H1 (cell line): Measurements from ENCODE around the gene DCTN2. TPM values are rescaled to one million over a fixed set of nuclear protein-coding genes. Genes with fewer than 3 reads are reported as not detected.

ENCODE experiments used
- CTCF ChIA-PET: fragments of 300-600 bp; sonication (Branson Sonifier 250); formaldehyde crosslinking; loops from one replicate; lab custom pipeline; 2021; ENCODE audit not compliant: partially characterized antibody; lab: Charles Lee
- POLR2A ChIA-PET: fragments of 300-600 bp; sonication (Branson Sonifier 250); formaldehyde crosslinking; loops from one replicate; lab custom pipeline; 2021; ENCODE audit warnings: inconsistent platforms; ENCODE audit not compliant: partially characterized antibody; lab: Charles Lee
- DNase-seq, 2 experiments: peaks; one replicate each; pipeline versions ENCODE4 v3.0.0 to v3.0.0-alpha.2; 2010 to 2022; ENCODE audit warnings: low spot score in 2 of 2, low read depth in 1 of 2, mixed read lengths in 1 of 2
- FAIRE-seq: peaks from 2 replicates; lab custom pipeline; 2011; peaks lifted over from hg19 to GRCh38; lab: Jason Lieb, UNC
- H2AFZ ChIP-seq: 2 replicates; pipeline ENCODE4 v1.8.1; 2012; ENCODE audit warnings: low read length, inconsistent platforms
- H2AK5ac ChIP-seq: 2 replicates; pipeline ENCODE4 v1.6.1; 2013; ENCODE audit warnings: low read depth, low read length
- H2BK120ac ChIP-seq: replicated peaks from 2 replicates; pipeline ENCODE3; 2013; ENCODE audit warnings: low read depth, low read length, inconsistent platforms
- H2BK12ac ChIP-seq: 2 replicates; pipeline ENCODE4 v1.6.1; 2013; ENCODE audit warnings: low read depth, low read length
- H2BK15ac ChIP-seq: 2 replicates; pipeline ENCODE4 v1.6.1; 2013; ENCODE audit warnings: low read length
- H2BK20ac ChIP-seq: 2 replicates; pipeline ENCODE4 v1.6.1; 2013; ENCODE audit warnings: low read length
- H2BK5ac ChIP-seq: 2 replicates; pipeline ENCODE4 v1.6.1; 2013; ENCODE audit warnings: low read depth, low read length
- H3K14ac ChIP-seq: 2 replicates; pipeline ENCODE4 v1.6.1; 2013; ENCODE audit warnings: inconsistent platforms; ENCODE audit not compliant: insufficient read length
- H3K18ac ChIP-seq: 2 replicates; pipeline ENCODE4 v1.6.1; 2013; ENCODE audit warnings: low read length; ENCODE audit errors: extremely low read depth
- H3K23ac ChIP-seq: 2 replicates; pipeline ENCODE4 v1.6.1; 2013; ENCODE audit warnings: inconsistent platforms; ENCODE audit not compliant: insufficient read length
- H3K23me2 ChIP-seq: 2 replicates; pipeline ENCODE4 v1.6.1; 2013; ENCODE audit warnings: low read depth, low read length
- H3K27ac ChIP-seq: 2 replicates; pipeline ENCODE4 v1.6.1; 2011; ENCODE audit warnings: low read depth, low read length, inconsistent platforms
- H3K27me3 ChIP-seq, 4 experiments: replicated peaks in 1 of 4; 1 replicate in 1 of 4; 2 replicates in 3 of 4; pipeline versions ENCODE4 v1.6.1 to v1.8.1; 2011 to 2013; ENCODE audit warnings: low read length in 3 of 4, mild to moderate bottlenecking in 3 of 4, inconsistent platforms in 2 of 4, mixed read lengths in 2 of 4, moderate library complexity in 1 of 4; ENCODE audit not compliant: control insufficient read depth in 3 of 4, insufficient read depth in 3 of 4; ENCODE audit errors: extremely low read depth in 1 of 4
- H3K36me3 ChIP-seq, 4 experiments: 2 replicates each; pipeline versions ENCODE4 v1.6.1 to v1.8.1; 2011 to 2013; ENCODE audit warnings: mild to moderate bottlenecking in 4 of 4, low read length in 3 of 4, moderate library complexity in 2 of 4, control low read depth in 1 of 4, inconsistent platforms in 1 of 4; ENCODE audit not compliant: insufficient read depth in 4 of 4, control insufficient read depth in 2 of 4
- H3K4ac ChIP-seq: replicated peaks from 2 replicates; pipeline ENCODE3; 2013; ENCODE audit warnings: low read length, low read depth, mixed read lengths, inconsistent platforms; ENCODE audit not compliant: insufficient read length
- H3K4me1 ChIP-seq, 4 experiments: replicated peaks in 1 of 4; 1 replicate in 1 of 4; 2 replicates in 3 of 4; pipeline versions ENCODE4 v1.6.1 to v1.8.1; 2011 to 2013; ENCODE audit warnings: low read length in 3 of 4, inconsistent platforms in 2 of 4, mixed read lengths in 1 of 4; ENCODE audit not compliant: insufficient read depth in 4 of 4, control insufficient read depth in 3 of 4
- H3K4me2 ChIP-seq, 2 experiments: 2 replicates each; pipeline versions ENCODE4 v1.6.1 to v1.8.1; 2011 to 2013; ENCODE audit warnings: low read depth in 2 of 2, low read length in 2 of 2, control low read depth in 1 of 2, inconsistent platforms in 1 of 2, mild to moderate bottlenecking in 1 of 2; ENCODE audit not compliant: insufficient read depth in 1 of 2
- H3K4me3 ChIP-seq, 4 experiments: fragments of 200-600, 300-600 bp in 1 of 4; sonication (generic), shearing (Covaris generic), sonication (Bioruptor Twin) in 1 of 4; 2 replicates each; pipeline versions ENCODE4 v1.5.1 to v1.8.1; 2011 to 2016; ENCODE audit warnings: low read length in 4 of 4, low read depth in 3 of 4, control low read depth in 2 of 4, inconsistent platforms in 2 of 4, mild to moderate bottlenecking in 2 of 4, mixed read lengths in 1 of 4, moderate library complexity in 1 of 4; ENCODE audit not compliant: insufficient read depth in 2 of 4; ENCODE audit errors: extremely low read depth in 1 of 4
- H3K56ac ChIP-seq: replicated peaks from 2 replicates; pipeline ENCODE3; 2013; ENCODE audit warnings: low read depth, mild to moderate bottlenecking, mixed read lengths, low read length, inconsistent platforms; ENCODE audit not compliant: insufficient read length
- H3K79me1 ChIP-seq: 2 replicates; pipeline ENCODE4 v1.6.1; 2013; ENCODE audit warnings: low read depth, low read length, control low read depth
- H3K79me2 ChIP-seq, 2 experiments: 2 replicates each; pipeline versions ENCODE4 v1.6.1 to v1.8.1; 2012 to 2013; ENCODE audit warnings: low read length in 2 of 2, mild to moderate bottlenecking in 2 of 2, inconsistent platforms in 1 of 2; ENCODE audit not compliant: insufficient read depth in 2 of 2, control insufficient read depth in 1 of 2
- H3K9ac ChIP-seq, 4 experiments: replicated peaks in 1 of 4; 1 replicate in 1 of 4; 2 replicates in 3 of 4; pipeline versions ENCODE4 v1.6.1 to v1.8.1; 2011 to 2013; ENCODE audit warnings: low read depth in 3 of 4, low read length in 3 of 4, control low read depth in 2 of 4, mild to moderate bottlenecking in 2 of 4, moderate library complexity in 2 of 4, inconsistent platforms in 1 of 4; ENCODE audit errors: extremely low read depth in 1 of 4
- H3K9me3 ChIP-seq, 2 experiments: 2 replicates each; pipeline versions ENCODE4 v1.6.1 to v1.8.1; 2012 to 2013; ENCODE audit warnings: mild to moderate bottlenecking in 2 of 2, moderate library complexity in 2 of 2, control low read depth in 1 of 2, inconsistent platforms in 1 of 2, low read depth in 1 of 2, low read length in 1 of 2, mixed read lengths in 1 of 2; ENCODE audit not compliant: insufficient read depth in 2 of 2
- H4K20me1 ChIP-seq, 2 experiments: replicated peaks in 1 of 2; 2 replicates each; pipeline versions ENCODE3 to v1.8.1; 2011 to 2013; ENCODE audit warnings: inconsistent platforms in 2 of 2, low read length in 2 of 2, mild to moderate bottlenecking in 1 of 2; ENCODE audit not compliant: insufficient read depth in 2 of 2, control insufficient read depth in 1 of 2
- H4K5ac ChIP-seq: 2 replicates; pipeline ENCODE4 v1.6.1; 2013; ENCODE audit warnings: low read length, low read depth, mixed read lengths, inconsistent platforms; ENCODE audit not compliant: insufficient read length
- H4K8ac ChIP-seq: 2 replicates; pipeline ENCODE4 v1.8.0; 2013; ENCODE audit warnings: mild to moderate bottlenecking, moderate library complexity, low read length, inconsistent platforms; ENCODE audit not compliant: insufficient read depth; ENCODE audit errors: extremely low read depth
- H4K91ac ChIP-seq: replicated peaks from 2 replicates; pipeline ENCODE3; 2013; ENCODE audit warnings: low read length, mixed read lengths, inconsistent platforms; ENCODE audit not compliant: insufficient read length
- BCL11A ChIP-seq, 2 experiments: IDR thresholded peaks; one replicate each; pipeline ENCODE4 v1.6.1; 2011; ENCODE audit warnings: low read depth in 2 of 2, low read length in 2 of 2, mild to moderate bottlenecking in 2 of 2
- CHD2 ChIP-seq: IDR thresholded peaks from 2 replicates; pipeline ENCODE4 v1.6.1; 2012; ENCODE audit warnings: low read length, improper control_type of control experiment
- CTBP2 ChIP-seq: IDR thresholded peaks from 2 replicates; pipeline ENCODE4 v1.7.0; 2011; ENCODE audit warnings: borderline replicate concordance, mild to moderate bottlenecking, moderate library complexity, mixed read lengths, low read length; ENCODE audit not compliant: insufficient read depth, insufficient read length
- KDM4A ChIP-seq: IDR thresholded peaks from one replicate; pipeline ENCODE4 v1.7.1; 2012; ENCODE audit warnings: low read depth, mild to moderate bottlenecking, moderate library complexity, low read length, inconsistent platforms; ENCODE audit not compliant: severe bottlenecking
- NRF1 ChIP-seq: IDR thresholded peaks from 2 replicates; pipeline ENCODE4 v1.6.1; 2011; ENCODE audit warnings: mild to moderate bottlenecking, low read depth, low read length, improper control_type of control experiment
- RAD21 ChIP-seq, 2 experiments: IDR thresholded peaks in 1 of 2; conservative IDR thresholded peaks in 1 of 2; 2 replicates each; pipeline ENCODE4 v1.6.1; 2011; ENCODE audit warnings: low read depth in 2 of 2, low read length in 2 of 2, improper control_type of control experiment in 1 of 2, inconsistent platforms in 1 of 2, mild to moderate bottlenecking in 1 of 2, moderate library complexity in 1 of 2
- TAF7 ChIP-seq: optimal IDR thresholded peaks from 2 replicates; pipeline ENCODE3; 2011; ENCODE audit warnings: low read depth, mild to moderate bottlenecking, inconsistent platforms, low read length, moderate library complexity, borderline replicate concordance
- TCF12 ChIP-seq: IDR thresholded peaks from 2 replicates; pipeline ENCODE4 v1.6.1; 2011; ENCODE audit warnings: low read depth, mild to moderate bottlenecking, low read length
- WGBS, 2 experiments: shearing (Covaris generic) in 1 of 2; methylation state at CpG; one replicate each; pipeline versions ENCODE4 v1.1.6 to v1.1.7; 2013 to 2015; ENCODE audit warnings: low lambda C conversion rate in 2 of 2, mixed read lengths in 2 of 2, inconsistent platforms in 1 of 2, low coverage in 1 of 2, missing lambda C conversion rate in 1 of 2; ENCODE audit not compliant: insufficient replicate concordance in 2 of 2, insufficient coverage in 1 of 2, insufficient read length in 1 of 2; ENCODE audit errors: extremely low coverage in 1 of 2, missing lambda C conversion rate in 1 of 2; 5-methylcytosine and 5-hydroxymethylcytosine counted together
- polyA plus RNA-seq, 7 experiments: library from polyadenylated mRNA; depleted of rRNA in 3 of 7; stranded (reverse) in 5 of 7; unstranded in 2 of 7; fragments of >200 nt in 5 of 7; fragments of 200-250 nt in 2 of 7; gene quantifications; 1 replicate in 5 of 7; 2 replicates in 1 of 7; 4 replicates in 1 of 7; pipeline versions ENCODE4 v1.2.1 to v1.2.3, GENCODE V29; 2011 to 2013; ENCODE audit warnings: missing spikeins in 2 of 7, mixed read lengths in 2 of 7
- total RNA-seq: library from RNA; stranded (reverse); fragmentation: NEBNext Ultra II Directional; extraction: Animal tissue kit (Norgen Biotek cat#: 25700); gene quantifications from 2 replicates; pipeline ENCODE4 v1.2.1, GENCODE V29; 2021

Gene DCTN2
- total and polyA plus RNA-seq, 2 of the 8 experiments (the other 6 are each of a cell fraction or from before 2014, with no cell fraction given) = 90.3 to 91.9 TPM

GRCh38 chr12:57529831-57530230 is 17.2 kb downstream of the DCTN2 start:
- Histone ChIP-seq H2BK15ac (no peak overlapping the region), H2BK12ac (no peak overlapping the region), H3K23ac (no peak overlapping the region), H3K9me3 (no peaks in the 10 kb centered on the region), H2BK20ac (no peak overlapping the region), H4K8ac (no peak overlapping the region), H4K91ac (no peak overlapping the region), H2AFZ (no peak overlapping the region), H3K4me1 (no peaks in the 10 kb centered on the region), H2AK5ac (no peak overlapping the region), H3K9ac (no peak overlapping the region), H3K79me2 (no peaks in the 10 kb centered on the region), H3K56ac (no peak overlapping the region), H3K27ac (no peak overlapping the region), H2BK5ac (no peak overlapping the region), H3K36me3 (peaks cover 14 to 74% (median 45%) of the 10 kb centered on the region in 4 experiments; a peak in 7 of 8 replicates), H3K79me1 (no peaks in the 10 kb centered on the region; the same call in 1 of the 2 replicates), H3K23me2 (no peaks in the 10 kb centered on the region), H3K14ac (no peak overlapping the region), H3K4ac (no peak overlapping the region), H3K4me2 (no peak overlapping the region), H4K5ac (no peak overlapping the region), H3K4me3 (no peak overlapping the region), H3K27me3 (peaks cover 0 to 1% (median 0%) of the 10 kb centered on the region in 4 experiments; a peak in 1 of 7 replicates), H4K20me1 (peaks cover 1 to 6% of the 10 kb centered on the region in 2 experiments), H3K18ac (no peak overlapping the region), H2BK120ac (no peak overlapping the region)
- WGBS, 2 experiments = 98% methylated on average over 6 of the region's 6 CpGs; no CpG with 5 or more reads in 1 of the 2 experiments
- CTCF ChIA-PET = interaction anchor here (0.5 to 0.8 kb wide), 2 partner anchors 53 to 281 kb away, joined by 3 read pairs; no protein-coding TSS in a partner anchor
- TF ChIP-seq NRF1 (no peak), CTBP2 (no peak), RAD21 (IDR thresholded peaks at IDR 0.05 in 1 of 2, conservative IDR thresholded peaks at IDR 0.05 in 1 of 2; ENCODE audit: low read depth in 2 of 2, low read length in 2 of 2) (no peak), BCL11A (IDR thresholded peaks at IDR 0.05; ENCODE audit: low read depth in 2 of 2, low read length in 2 of 2) (no peak), TCF12 (no peak), TAF7 (no peak), CHD2 (no peak), KDM4A (no peak)
- no peak for FAIRE-seq
- POLR2A ChIA-PET = interaction anchor here (1.4 to 8.9 kb wide), 4 partner anchors 10 to 26 kb away, joined by 3 to 65 read pairs (median 48); partner anchors contain the start of genes DCTN2 and DDIT3
- DNase-seq = no peak
